ENCODE data around the gene BBS12.

- TF ChIP-seq, protein P1, sequence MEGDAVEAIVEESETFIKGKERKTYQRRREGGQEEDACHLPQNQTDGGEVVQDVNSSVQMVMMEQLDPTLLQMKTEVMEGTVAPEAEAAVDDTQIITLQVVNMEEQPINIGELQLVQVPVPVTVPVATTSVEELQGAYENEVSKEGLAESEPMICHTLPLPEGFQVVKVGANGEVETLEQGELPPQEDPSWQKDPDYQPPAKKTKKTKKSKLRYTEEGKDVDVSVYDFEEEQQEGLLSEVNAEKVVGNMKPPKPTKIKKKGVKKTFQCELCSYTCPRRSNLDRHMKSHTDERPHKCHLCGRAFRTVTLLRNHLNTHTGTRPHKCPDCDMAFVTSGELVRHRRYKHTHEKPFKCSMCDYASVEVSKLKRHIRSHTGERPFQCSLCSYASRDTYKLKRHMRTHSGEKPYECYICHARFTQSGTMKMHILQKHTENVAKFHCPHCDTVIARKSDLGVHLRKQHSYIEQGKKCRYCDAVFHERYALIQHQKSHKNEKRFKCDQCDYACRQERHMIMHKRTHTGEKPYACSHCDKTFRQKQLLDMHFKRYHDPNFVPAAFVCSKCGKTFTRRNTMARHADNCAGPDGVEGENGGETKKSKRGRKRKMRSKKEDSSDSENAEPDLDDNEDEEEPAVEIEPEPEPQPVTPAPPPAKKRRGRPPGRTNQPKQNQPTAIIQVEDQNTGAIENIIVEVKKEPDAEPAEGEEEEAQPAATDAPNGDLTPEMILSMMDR (conservative IDR thresholded peaks at IDR 0.05; ENCODE audit: low read length), result no peak
- no peak for TF ChIP-seq EZH2phosphoT487 (IDR thresholded peaks at IDR 0.05; ENCODE audit: borderline replicate concordance)
These were observed 21.8 kb upstream of the BBS12 start for GRCh38 chr4:122710434-122711308.
